ENCODE measurements around the gene RHPN2. TPM values are rescaled to one million over a fixed set of nuclear protein-coding genes. Genes with fewer than 3 reads are reported as not detected.

Gene RHPN2
- total and polyA plus RNA-seq, 2 donors (not counting 3 experiments of a cell fraction or from before 2014, with no cell fraction given), result 2.3 to 2.7 TPM

GRCh38 chr19:32977280-32977679 lies 87.4 kb downstream of the RHPN2 start:
- no TSS peak for BruUV-seq (replicated peaks)
- peaks cover 9% of the 10 kb centered on the region for H3K4me1 ChIP-seq (ENCODE audit: control insufficient read depth, extremely low read depth, insufficient read depth, low read length)
- dilution Hi-C loops (cut with MboI; ENCODE audit: extremely low pct_ligation_motif_present, low sequenced_read_pairs), result no loop called here

More at GRCh38 chr19:32977280-32977679, 87.4 kb downstream of the RHPN2 start:
- Histone ChIP-seq H3K9me3 (replicated peaks; ENCODE audit: control insufficient read depth, insufficient read depth, low read length) (no peaks in the 10 kb centered on the region), H3K79me2 (ENCODE audit: control insufficient read depth, insufficient read depth, low read length) (no peaks in the 10 kb centered on the region), H3K9ac (replicated peaks; ENCODE audit: extremely low read depth, insufficient read depth, low read length) (no peak overlapping the region), H3K27me3 (ENCODE audit: control insufficient read depth in 2 of 2, insufficient read depth in 2 of 2, low read length in 2 of 2) (no peaks in the 10 kb centered on the region), H3K27ac (ENCODE audit: insufficient read depth, low read depth, low read length) (no peak overlapping the region), H3K4me2 (ENCODE audit: insufficient read depth, low read length) (no peak overlapping the region), H3K9me1 (replicated peaks; ENCODE audit: control insufficient read depth, extremely low read depth, insufficient read depth, low read length) (no peaks in the 10 kb centered on the region), H2AFZ (ENCODE audit: low read depth, low read length) (no peak overlapping the region), H3K4me3 (replicated peaks in 1 of 3; ENCODE audit: insufficient read depth in 1 of 3, low read depth in 1 of 3, low read length in 3 of 3) (no peak overlapping the region), H4K20me1 (replicated peaks; ENCODE audit: control insufficient read depth, extremely low read depth, insufficient read depth, low read length) (no peaks in the 10 kb centered on the region), H3K36me3 (ENCODE audit: control insufficient read depth in 2 of 2, extremely low read depth in 1 of 2, insufficient read depth in 2 of 2, low read length in 2 of 2) (no peaks in the 10 kb centered on the region)
- FAIRE-seq (no peak), DNase-seq (ENCODE audit: low read depth, low spot score) (peak; percentile 69)
- intact Hi-C loops (cut with micrococcal nuclease), result loop anchor here (2.0 to 10.0 kb wide), 2 partner anchors 108 to 200 kb away; partner anchors contain the start of gene GPATCH1
- ChIA-PET CTCF (interaction anchor here (0.7 to 3.8 kb wide), 8 partner anchors 10 to 207 kb away, joined by 3 to 28 read pairs (median 6); partner anchors contain the start of gene WDR88), POLR2A (interaction anchor here (0.7 kb wide), 1 partner anchor 8 kb away, joined by 4 read pairs; no protein-coding TSS in a partner anchor)
- TF ChIP-seq EZH2 (IDR thresholded peaks at IDR 0.05; ENCODE audit: borderline replicate concordance, low read depth, low read length, severe bottlenecking) (no peak), GATA2 (IDR thresholded peaks at IDR 0.05; ENCODE audit: insufficient read depth, insufficient read length, low read depth, low read length) (no peak), POLR2AphosphoS5 (IDR thresholded peaks at IDR 0.05; ENCODE audit: insufficient read depth, low read depth, low read length) (no peak), JUN (IDR thresholded peaks at IDR 0.05; ENCODE audit: borderline replicate concordance, insufficient read depth, insufficient read length, low read depth) (no peak), POLR2A (IDR thresholded peaks at IDR 0.05; ENCODE audit: low read depth, low read length) (no peak), MYC (IDR thresholded peaks at IDR 0.05; ENCODE audit: low read depth, low read length) (no peak), MAX (IDR thresholded peaks at IDR 0.05; ENCODE audit: insufficient read depth, insufficient read length) (no peak), CTCF (IDR thresholded peaks at IDR 0.05; ENCODE audit: extremely low read depth in 1 of 2, insufficient read depth in 1 of 2, low read depth in 1 of 2, low read length in 2 of 2) (no peak), FOS (IDR thresholded peaks at IDR 0.05; ENCODE audit: borderline replicate concordance, insufficient read depth, low read length) (no peak)
